Cardiac septum (tissue), 1 donor: Measurements from ENCODE around the gene DUS2. TPM values are rescaled to one million over a fixed set of nuclear protein-coding genes. Genes with fewer than 3 reads are reported as not detected.

Source experiments
- DNase-seq: peaks from one replicate; pipeline ENCODE4 v3.0.0-alpha.2; 2020; ENCODE audit warnings: low spot score
- intact Hi-C: fragments of 100-400 bp; cut with DNase I; formaldehyde crosslinking; loops from one replicate; pipeline ENCODE4 v1.14.0; 2022
- total RNA-seq: library from RNA; stranded (reverse); fragmentation: NEBNext Ultra II Directional; extraction: Animal tissue kit (Norgen Biotek cat#: 25700); gene quantifications from one replicate; pipeline ENCODE4 v1.2.1, GENCODE V29; 2021
- donor health status: DM: no; HTN: no; CAD: no.

The DUS2 gene
- total RNA-seq, 1 donor from 2014 or later, result 6.4 TPM

GRCh38 chr16:68072038-68072695 lies 49.1 kb downstream of the DUS2 start:
- no peak for DNase-seq

GRCh38 chr16:68073902-68074760 lies 51.0 kb downstream of the DUS2 start:
- intact Hi-C loops, result no loop called here
- no peak for DNase-seq

More at GRCh38 chr16:68072038-68072695, 49.1 kb downstream of the DUS2 start:
- intact Hi-C loops, result no loop called here

GRCh38 chr16:68074850-68075555 lies 51.9 kb downstream of the DUS2 start:
- no peak for DNase-seq

GRCh38 chr16:68075980-68076379 lies 52.9 kb downstream of the DUS2 start:
- DNase-seq, result no peak
- intact Hi-C loops, result no loop called here

More at GRCh38 chr16:68074850-68075555, 51.9 kb downstream of the DUS2 start:
- intact Hi-C loops, result no loop called here

GRCh38 chr16:68076560-68076959 lies 53.5 kb downstream of the DUS2 start:
- intact Hi-C loops, result no loop called here
- no peak for DNase-seq

- DNase-seq, result no peak
- intact Hi-C loops, result no loop called here
Measured at GRCh38 chr16:68077866-68078700, 55.0 kb downstream of the DUS2 start.

- DNase-seq, result no peak
- intact Hi-C loops, result no loop called here
Measured at GRCh38 chr16:68078701-68079375, 55.8 kb downstream of the DUS2 start.

- intact Hi-C loops, result no loop called here
- DNase-seq, result no peak
Measured at GRCh38 chr16:68079376-68079625, 56.2 kb downstream of the DUS2 start.

GRCh38 chr16:68079626-68080344 lies 56.7 kb downstream of the DUS2 start:
- intact Hi-C loops, result no loop called here
- peak; percentile 89 for DNase-seq

- intact Hi-C loops, result no loop called here
- no peak for DNase-seq
Measured at GRCh38 chr16:68081861-68082628, 59.0 kb downstream of the DUS2 start.

GRCh38 chr16:68082629-68083238 lies 59.6 kb downstream of the DUS2 start:
- DNase-seq, result no peak
- intact Hi-C loops, result no loop called here

GRCh38 chr16:68083239-68083781 lies 60.2 kb downstream of the DUS2 start:
- DNase-seq, result no peak
- intact Hi-C loops, result no loop called here

GRCh38 chr16:68083861-68084503 lies 60.9 kb downstream of the DUS2 start:
- DNase-seq, result no peak
- intact Hi-C loops, result no loop called here

GRCh38 chr16:68084504-68085258 lies 61.6 kb downstream of the DUS2 start:
- peak; percentile 94 for DNase-seq
- intact Hi-C loops, result no loop called here

- DNase-seq, result peak; percentile 99
- intact Hi-C loops, result no loop called here
Measured at GRCh38 chr16:68085259-68086071, 62.4 kb downstream of the DUS2 start, which contains the start of gene NFATC3. TSS of gene NFATC3 (plus strand) at chr16:68085370. CDS start at chr16:68085682, 312 bp downstream.
